IMR-90 (cell line): ENCODE measurements around the gene TOM1L1.

Source experiments
- MAZ ChIP-seq: IDR thresholded peaks from 2 replicates; pipeline ENCODE4 v1.6.1; 2012; ENCODE audit warnings: low read depth, mild to moderate bottlenecking, low read length, improper control_type of control experiment, moderate library complexity, borderline replicate concordance
- NFE2L2 ChIP-seq: fragments of 150-350 bp; IDR thresholded peaks from 2 replicates; pipeline ENCODE4 v1.6.1; 2016; ENCODE audit warnings: low read depth, mild to moderate bottlenecking, low read length
- POLR2A ChIP-seq: IDR thresholded peaks from 2 replicates; pipeline ENCODE4 v1.6.1; 2012; ENCODE audit warnings: mild to moderate bottlenecking, low read depth, low read length
- RAD21 ChIP-seq: IDR thresholded peaks from 2 replicates; pipeline ENCODE4 v1.6.1; 2012; ENCODE audit warnings: low read length, improper control_type of control experiment
- RCOR1 ChIP-seq: IDR thresholded peaks from 2 replicates; pipeline ENCODE4 v1.6.1; 2012; ENCODE audit warnings: mild to moderate bottlenecking, low read length, improper control_type of control experiment; ENCODE audit not compliant: insufficient replicate concordance
- RFX5 ChIP-seq: IDR thresholded peaks from 2 replicates; pipeline ENCODE4 v1.8.0; 2012; ENCODE audit warnings: low read depth, mild to moderate bottlenecking, low read length, moderate library complexity
- TF ChIP-seq, protein P1 (sequence below): conservative IDR thresholded peaks from 2 replicates; pipeline ENCODE4 v1.5.1; 2012; ENCODE audit warnings: mild to moderate bottlenecking, low read depth, low read length, improper control_type of control experiment
- TF ChIP-seq, protein P2 (sequence below): fragments of 150-350 bp; IDR thresholded peaks from 2 replicates; pipeline ENCODE4 v1.6.1; 2017; ENCODE audit warnings: mild to moderate bottlenecking, antibody characterized with exemption, low read length, low read depth

GRCh38 chr17:54941285-54941684, 40.6 kb downstream of the TOM1L1 start:
- TF ChIP-seq, protein P1, sequence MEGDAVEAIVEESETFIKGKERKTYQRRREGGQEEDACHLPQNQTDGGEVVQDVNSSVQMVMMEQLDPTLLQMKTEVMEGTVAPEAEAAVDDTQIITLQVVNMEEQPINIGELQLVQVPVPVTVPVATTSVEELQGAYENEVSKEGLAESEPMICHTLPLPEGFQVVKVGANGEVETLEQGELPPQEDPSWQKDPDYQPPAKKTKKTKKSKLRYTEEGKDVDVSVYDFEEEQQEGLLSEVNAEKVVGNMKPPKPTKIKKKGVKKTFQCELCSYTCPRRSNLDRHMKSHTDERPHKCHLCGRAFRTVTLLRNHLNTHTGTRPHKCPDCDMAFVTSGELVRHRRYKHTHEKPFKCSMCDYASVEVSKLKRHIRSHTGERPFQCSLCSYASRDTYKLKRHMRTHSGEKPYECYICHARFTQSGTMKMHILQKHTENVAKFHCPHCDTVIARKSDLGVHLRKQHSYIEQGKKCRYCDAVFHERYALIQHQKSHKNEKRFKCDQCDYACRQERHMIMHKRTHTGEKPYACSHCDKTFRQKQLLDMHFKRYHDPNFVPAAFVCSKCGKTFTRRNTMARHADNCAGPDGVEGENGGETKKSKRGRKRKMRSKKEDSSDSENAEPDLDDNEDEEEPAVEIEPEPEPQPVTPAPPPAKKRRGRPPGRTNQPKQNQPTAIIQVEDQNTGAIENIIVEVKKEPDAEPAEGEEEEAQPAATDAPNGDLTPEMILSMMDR = no peak
- no peak for TF ChIP-seq POLR2A
- no peak for TF ChIP-seq RCOR1
- TF ChIP-seq MAZ = no peak
- TF ChIP-seq, protein P2, sequence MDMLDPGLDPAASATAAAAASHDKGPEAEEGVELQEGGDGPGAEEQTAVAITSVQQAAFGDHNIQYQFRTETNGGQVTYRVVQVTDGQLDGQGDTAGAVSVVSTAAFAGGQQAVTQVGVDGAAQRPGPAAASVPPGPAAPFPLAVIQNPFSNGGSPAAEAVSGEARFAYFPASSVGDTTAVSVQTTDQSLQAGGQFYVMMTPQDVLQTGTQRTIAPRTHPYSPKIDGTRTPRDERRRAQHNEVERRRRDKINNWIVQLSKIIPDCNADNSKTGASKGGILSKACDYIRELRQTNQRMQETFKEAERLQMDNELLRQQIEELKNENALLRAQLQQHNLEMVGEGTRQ = no peak
- no peak for TF ChIP-seq RAD21
- TF ChIP-seq NFE2L2 = no peak
- TF ChIP-seq RFX5 = no peak
